Left colon (tissue), 2 donors: ENCODE measurements around the gene RPS5. TPM values are rescaled to one million over a fixed set of nuclear protein-coding genes. Genes with fewer than 3 reads are reported as not detected.
"Not testable (repeated sequence)": the region's sequence is repeated elsewhere in the genome, so short reads cannot be mapped to it uniquely, and the experiment has no call there.

Experiments used
- ATAC-seq: fragments of 200-7000 bp; cut with Tn5 transposase; one replicate; pipeline ENCODE4 v1.9.1; 2020; ENCODE audit warnings: mild to moderate bottlenecking, moderate library complexity
- DNase-seq, 2 donors: peaks; one replicate each; pipeline ENCODE4 v3.0.0-alpha.2; 2020
- intact Hi-C, 2 donors: fragments of 100-400 bp; cut with DNase I in 1 of 2; cut with micrococcal nuclease in 1 of 2; formaldehyde crosslinking; loops; one replicate each; pipeline versions ENCODE4 v1.11.2 to v1.14.0; 2022; cut with DNase I, micrococcal nuclease
- long read RNA-seq: library from polyadenylated mRNA; unstranded; transcript quantifications from one replicate; pipeline ENCODE4 v2.0.0, GENCODE V29; 2021
- total RNA-seq, 2 donors: library from RNA; stranded (reverse); fragmentation: NEBNext Ultra II Directional; extraction: Animal tissue kit (Norgen Biotek cat#: 25700); gene quantifications; one replicate each; pipeline ENCODE4 v1.2.1, GENCODE V29; 2021
- donor health status: DM: no; HTN: no; CAD: no.
- donor health status: DM: yes; HTN: yes; CAD: no.

Gene RPS5
- total RNA-seq, result 100 to 1,000 TPM; 600 to 683 TPM
- long read RNA-seq, transcript RPS5-201 (6 exons, 740 nt), result major isoform, 210 of 223 reads
- long read RNA-seq, partial matches to known transcripts, result 8 of 223 reads
- long read RNA-seq, other reads (novel, unspliced or antisense), result 2 of 223 reads

- DNase-seq (peak; percentile 94 to 97), ATAC-seq (peak; percentile 93)
- intact Hi-C loops, result no loop called here
Observed at GRCh38 chr19:58386576-58387337, at the start of gene RPS5. Gene RPS5, plus strand, starts transcription at chr19:58387269. Its CDS starts 869 bp downstream, at chr19:58388138.

- ATAC-seq, result no peak
- no peak for DNase-seq
- intact Hi-C loops, result no loop called here
Observed at GRCh38 chr19:58338336-58338735, 48.7 kb upstream of the RPS5 start.

DNA sequence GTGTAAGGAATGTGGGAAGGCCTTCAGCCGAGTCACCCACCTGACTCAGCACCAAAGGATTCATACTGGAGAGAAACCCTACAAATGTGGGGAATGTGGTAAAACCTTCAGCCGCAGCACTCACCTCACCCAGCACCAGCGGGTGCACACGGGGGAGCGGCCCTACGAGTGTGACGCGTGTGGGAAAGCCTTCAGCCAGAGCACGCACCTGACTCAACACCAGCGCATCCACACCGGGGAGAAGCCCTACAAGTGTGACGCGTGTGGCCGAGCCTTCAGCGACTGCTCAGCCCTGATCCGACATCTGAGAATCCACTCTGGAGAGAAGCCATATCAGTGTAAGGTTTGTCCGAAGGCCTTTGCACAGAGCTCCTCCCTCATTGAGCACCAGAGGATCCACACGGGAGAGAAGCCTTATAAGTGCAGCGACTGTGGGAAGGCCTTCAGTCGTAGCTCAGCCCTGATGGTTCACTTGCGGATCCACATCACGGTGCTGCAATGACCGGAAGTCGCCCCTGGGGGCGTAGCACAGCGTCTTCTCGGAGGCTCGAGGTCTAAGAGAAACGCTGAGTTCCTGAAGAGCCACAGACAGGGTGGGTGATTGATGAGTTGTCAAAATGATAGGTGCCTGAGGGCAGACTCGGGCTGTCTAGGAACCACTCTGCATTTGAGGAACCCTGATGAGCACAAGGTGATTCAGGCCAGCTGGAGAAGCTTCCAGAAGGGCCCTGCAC is 48.1 kb upstream of the RPS5 start:
- intact Hi-C loops, result no loop called here
- DNase-seq (no peak), ATAC-seq (no peak)

GRCh38 chr19:58345558-58345957 is 41.5 kb upstream of the RPS5 start:
- intact Hi-C loops, result no loop called here
- no peak for DNase-seq
- ATAC-seq, result no peak

- DNase-seq (peak in 1 of 2 donors; percentile 61), ATAC-seq (peak; percentile 69)
- intact Hi-C loops, result no loop called here
Observed at GRCh38 chr19:58346961-58347929, 39.8 kb upstream of the RPS5 start.

- intact Hi-C loops, ATAC-seq, DNase-seq: not testable (repeated sequence)
Observed at GRCh38 chr19:58348080-58348479, 39.0 kb upstream of the RPS5 start.

DNA sequence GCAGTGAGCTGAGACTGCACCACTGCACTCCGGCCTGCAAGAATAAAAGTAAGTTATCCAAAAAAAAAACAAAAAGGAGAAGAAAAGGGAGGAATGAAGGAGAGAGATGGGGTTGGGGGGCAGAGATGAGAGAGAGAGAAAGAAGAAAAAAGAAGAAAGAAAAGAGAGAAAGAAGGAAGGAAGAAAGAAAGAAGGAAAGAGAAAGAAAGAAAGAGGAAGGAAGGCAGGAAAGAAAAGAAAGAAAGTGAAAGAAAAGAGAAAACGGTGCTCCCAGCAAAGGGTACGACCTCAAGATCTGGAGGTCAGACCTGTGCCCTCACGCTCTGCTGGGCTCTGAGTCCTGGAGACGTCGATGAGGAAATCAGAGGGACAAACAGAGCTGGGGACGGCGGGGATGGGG is 37.5 kb upstream of the RPS5 start:
- ATAC-seq, result no peak
- DNase-seq, result no peak
- intact Hi-C loops, result no loop called here

GRCh38 chr19:58350001-58350861 is 36.8 kb upstream of the RPS5 start:
- DNase-seq (no peak), ATAC-seq (no peak)
- intact Hi-C loops, result no loop called here

DNA sequence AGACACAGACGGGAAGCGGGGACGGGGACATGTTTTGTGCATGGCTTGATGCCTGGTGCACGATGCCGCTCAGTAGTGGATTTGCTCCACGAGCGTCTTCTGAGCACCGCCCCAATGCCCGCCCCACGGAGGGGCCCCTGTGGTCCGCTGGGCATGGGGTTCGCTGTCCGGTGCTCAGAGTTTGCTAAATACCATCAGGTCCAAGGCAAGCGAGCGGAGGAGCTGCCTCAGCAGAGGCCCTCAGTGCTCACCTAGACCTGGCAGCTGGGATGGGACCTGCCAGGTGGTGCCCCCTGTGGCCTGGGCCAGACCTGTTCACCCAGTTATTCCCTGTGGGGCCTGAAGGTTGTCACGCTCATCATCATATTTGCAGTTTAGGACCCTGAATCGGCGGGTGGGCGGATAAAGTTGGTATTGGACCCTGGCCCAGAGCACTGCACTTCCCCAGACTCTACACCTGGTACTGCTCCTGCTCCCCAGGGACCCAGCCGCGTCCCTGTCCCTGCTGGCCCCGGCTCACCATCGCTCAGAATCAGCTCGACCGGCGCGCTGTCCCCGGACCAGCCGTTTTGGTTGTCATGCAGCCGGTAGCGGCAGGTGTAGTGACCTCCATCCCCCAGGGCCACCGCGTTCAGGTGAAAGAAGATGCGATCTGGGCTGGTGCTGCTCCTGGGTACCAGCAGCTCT is 36.1 kb upstream of the RPS5 start:
- intact Hi-C loops, result no loop called here
- DNase-seq (no peak), ATAC-seq (no peak)

DNA sequence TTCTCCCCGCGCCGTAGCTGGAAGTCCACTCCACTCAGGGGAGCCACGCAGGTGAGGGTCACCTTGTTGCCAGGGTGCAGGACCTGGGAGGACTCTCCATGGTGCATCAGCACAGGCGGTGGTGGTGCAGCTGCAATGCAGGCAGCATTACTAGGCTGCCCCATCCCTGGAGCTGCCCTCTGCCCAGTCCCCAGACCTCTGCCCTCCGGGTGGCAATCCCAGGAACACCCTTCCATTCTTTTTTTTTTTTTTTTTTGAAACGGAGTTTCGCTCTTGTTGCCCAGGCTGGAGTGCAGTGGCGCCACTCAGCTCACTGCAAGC is 35.6 kb upstream of the RPS5 start:
- no peak for ATAC-seq
- no peak for DNase-seq
- intact Hi-C loops, result no loop called here

- DNase-seq, result no peak
- ATAC-seq, result no peak
- intact Hi-C loops, result no loop called here
Observed at GRCh38 chr19:58351990-58352755, 34.9 kb upstream of the RPS5 start.

DNA sequence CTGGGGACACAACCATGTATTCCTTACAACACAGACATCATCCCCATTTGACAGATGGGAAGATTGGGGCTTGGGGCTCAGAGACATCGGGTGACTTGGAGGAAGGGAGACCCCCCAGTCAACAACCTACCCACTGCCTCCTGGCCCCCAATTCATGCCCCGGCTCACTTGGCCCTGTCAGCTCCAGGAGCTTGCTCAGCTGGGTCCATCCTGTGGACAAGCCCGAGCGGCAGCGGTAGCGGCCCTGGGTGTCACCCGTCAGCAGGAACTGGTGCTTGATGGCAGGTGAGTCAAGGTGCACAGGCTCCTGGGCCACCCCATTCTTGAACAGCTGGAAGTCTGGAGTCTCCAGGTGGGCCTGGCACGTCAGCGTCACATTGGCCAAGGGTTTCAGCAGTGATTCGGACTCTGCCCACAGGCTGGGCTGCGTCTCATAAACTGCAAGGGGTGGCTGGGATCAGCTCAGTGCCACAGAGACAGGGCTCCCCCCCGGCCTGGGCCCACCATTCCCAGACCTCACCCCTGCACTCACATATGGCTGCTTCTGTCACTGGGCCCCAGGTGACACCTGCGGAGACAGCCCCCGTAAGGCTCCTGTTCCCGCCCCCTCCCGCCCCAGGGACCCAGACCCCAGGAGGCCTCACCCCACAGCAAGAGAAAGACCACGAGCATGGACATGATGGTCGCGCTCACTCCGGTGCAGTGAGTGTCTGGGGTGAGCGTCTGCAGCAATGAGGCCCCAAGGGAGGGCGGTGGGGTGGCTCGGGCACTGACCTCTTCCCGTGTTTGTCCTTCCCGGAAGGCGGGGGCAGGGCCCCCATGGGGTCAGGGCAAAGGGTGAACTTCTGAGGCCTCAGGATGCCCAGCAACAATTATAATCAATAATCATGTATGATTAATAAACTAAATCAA is 34.1 kb upstream of the RPS5 start, which contains the start of gene A1BG:
TSS of gene A1BG (minus strand) at position 733 of the 912 bp plus-strand sequence. CDS start at position 678, 55 bp downstream.
- no peak for ATAC-seq
- intact Hi-C loops, result no loop called here
- no peak for DNase-seq

DNA sequence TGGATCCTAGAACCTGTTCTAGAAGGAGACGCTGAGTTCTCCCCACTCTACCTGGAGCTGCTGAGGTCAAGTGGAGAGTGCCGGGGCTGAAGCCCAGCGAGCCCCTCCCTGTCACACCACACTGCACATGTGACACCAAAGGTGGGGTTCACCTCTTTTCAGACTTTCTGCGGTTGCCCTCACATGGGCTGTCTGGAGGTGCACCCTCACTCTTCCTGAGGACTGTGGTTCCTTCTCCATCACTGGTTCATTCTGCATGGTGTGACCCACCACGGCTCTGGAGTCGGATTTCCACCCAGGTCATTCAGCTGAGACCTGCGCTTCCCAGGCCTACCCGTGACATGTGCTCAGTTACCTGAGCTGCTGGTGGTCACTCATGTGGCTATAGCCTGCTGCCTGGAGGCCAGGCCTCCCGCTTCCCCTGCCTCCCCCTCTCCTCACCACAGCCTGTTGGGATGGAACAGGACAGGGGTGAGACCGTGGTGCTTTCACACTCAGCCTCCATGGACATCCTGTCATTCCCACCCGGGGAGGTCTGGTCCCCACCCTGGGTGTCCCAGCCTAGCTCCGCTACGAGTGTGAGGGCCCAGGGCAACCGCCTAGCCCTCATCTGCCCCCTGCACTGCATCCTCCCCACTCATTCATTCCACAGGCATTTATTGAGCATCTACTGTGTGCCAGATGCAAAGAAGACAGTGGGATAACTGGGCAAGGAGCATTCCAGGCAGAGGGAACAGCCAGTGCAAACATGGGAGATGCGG is 33.2 kb upstream of the RPS5 start:
- intact Hi-C loops, result no loop called here
- ATAC-seq, result no peak
- DNase-seq, result no peak

GRCh38 chr19:58354478-58355030 is 32.5 kb upstream of the RPS5 start:
- DNase-seq, result no peak
- intact Hi-C loops, result no loop called here
- no peak for ATAC-seq
